Anterior cingulate cortex (tissue), 58 donors: ENCODE data around the gene NT5DC1.

Experiments
- DNase-seq, 58 donors: peaks; one replicate each; lab custom pipeline; 2025; lab: John Stamatoyannopoulos, UW

Gene NT5DC1

DNA sequence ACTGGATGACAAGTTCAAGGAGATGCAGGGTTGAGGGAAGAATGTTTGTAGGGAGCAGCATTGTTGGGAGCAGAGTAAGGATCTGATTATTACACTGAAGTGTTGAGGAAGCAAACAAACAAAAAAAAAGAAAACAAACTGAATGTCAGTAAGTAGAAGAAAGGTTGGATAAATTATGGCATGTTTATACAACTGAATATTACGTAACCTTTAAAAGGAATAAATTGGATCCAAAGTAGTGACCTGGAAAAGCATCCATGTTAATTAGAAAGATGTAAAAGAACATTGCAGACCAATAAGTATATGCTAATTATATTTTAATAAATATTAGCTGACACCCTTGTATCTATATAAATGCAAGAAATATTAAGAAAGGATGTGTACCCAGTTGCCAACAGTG is 191.9 kb downstream of the NT5DC1 start:
- no peak for DNase-seq

DNA sequence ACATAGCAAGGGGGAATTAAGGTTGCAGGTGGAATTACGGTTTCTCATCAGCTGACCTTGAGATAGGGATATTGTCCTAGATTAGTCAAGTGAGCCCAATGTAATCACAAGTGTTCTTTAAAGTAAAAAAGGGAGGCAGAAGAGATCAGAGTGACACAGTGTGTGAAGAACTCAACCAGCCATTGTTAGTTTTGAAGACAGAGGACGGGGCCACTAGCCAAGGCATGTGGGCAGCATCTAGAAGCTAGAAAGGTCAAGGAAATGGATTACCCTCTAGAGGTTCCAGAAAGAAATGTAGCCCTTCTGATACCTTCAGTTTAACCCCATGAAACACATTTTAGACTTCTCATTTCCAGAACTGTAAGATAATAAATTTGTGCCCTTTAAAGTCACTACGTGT is 197.6 kb downstream of the NT5DC1 start:
- DNase-seq = no peak

DNA sequence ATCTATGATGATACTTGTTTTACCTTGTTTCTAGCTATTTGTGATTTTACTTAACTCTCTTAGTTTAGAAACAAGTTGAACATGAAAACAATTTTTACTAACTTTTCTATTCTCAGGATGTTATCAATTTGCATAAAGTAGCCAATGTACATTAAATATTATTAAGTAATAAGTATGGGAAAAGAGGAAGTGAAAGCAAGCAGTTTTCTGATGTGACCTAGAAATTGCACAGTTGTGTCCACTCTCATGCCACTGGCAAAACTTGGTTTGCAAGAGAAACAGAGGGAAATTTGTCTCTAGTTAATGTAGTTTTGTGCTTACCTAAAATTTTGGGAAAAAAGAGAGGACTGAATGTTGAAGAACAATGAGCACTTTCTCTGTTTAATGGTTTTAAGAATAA is 198.3 kb downstream of the NT5DC1 start:
- DNase-seq = no peak
